Neuronal stem cell (in vitro differentiated cells): Measurements from ENCODE around the gene APOL3.

ENCODE experiments used
- DNase-seq: peaks from one replicate; pipeline ENCODE4 v3.0.0-alpha.2; 2013; ENCODE audit warnings: low spot score
- H2AFZ ChIP-seq: one replicate; pipeline ENCODE4 v1.6.1; 2013; ENCODE audit warnings: mild to moderate bottlenecking, low read length, inconsistent platforms
- H2AK5ac ChIP-seq: 2 replicates; pipeline ENCODE4 v1.6.1; 2013; ENCODE audit warnings: low read depth, mild to moderate bottlenecking, inconsistent platforms, low read length, moderate library complexity, mixed read lengths
- H2BK120ac ChIP-seq: 2 replicates; pipeline ENCODE4 v1.6.1; 2013; ENCODE audit warnings: low read depth, mild to moderate bottlenecking, inconsistent platforms, low read length, moderate library complexity, mixed read lengths
- H2BK12ac ChIP-seq: one replicate; pipeline ENCODE4 v1.6.1; 2013; ENCODE audit warnings: low read length, inconsistent platforms
- H2BK15ac ChIP-seq: 2 replicates; pipeline ENCODE4 v1.6.1; 2013; ENCODE audit warnings: mild to moderate bottlenecking, low read length, inconsistent platforms, mixed read lengths
- H2BK5ac ChIP-seq: one replicate; pipeline ENCODE4 v1.6.1; 2013; ENCODE audit warnings: inconsistent platforms, mild to moderate bottlenecking, low read length, moderate library complexity
- H3K14ac ChIP-seq: one replicate; pipeline ENCODE4 v1.6.1; 2013; ENCODE audit warnings: low read length, inconsistent platforms
- H3K18ac ChIP-seq: 2 replicates; pipeline ENCODE4 v1.6.1; 2013; ENCODE audit warnings: low read length, inconsistent platforms
- H3K23ac ChIP-seq: 2 replicates; pipeline ENCODE4 v1.6.1; 2013; ENCODE audit warnings: low read depth, mild to moderate bottlenecking, mixed read lengths, low read length, inconsistent platforms; ENCODE audit not compliant: poor library complexity
- H3K27ac ChIP-seq: replicated peaks from 3 replicates; pipeline ENCODE4 v1.5.1; 2013; ENCODE audit warnings: low read length, inconsistent platforms
- H3K27me3 ChIP-seq, 3 experiments: 2 replicates each; pipeline ENCODE4 v1.6.1; 2013; ENCODE audit warnings: low read length in 3 of 3, mild to moderate bottlenecking in 2 of 3, inconsistent platforms in 1 of 3, low read depth in 1 of 3, mixed read lengths in 1 of 3, moderate library complexity in 1 of 3; ENCODE audit not compliant: control insufficient read depth in 3 of 3, insufficient read depth in 3 of 3
- H3K36me3 ChIP-seq, 2 donors: replicated peaks in 1 of 2; 2 replicates each; pipeline ENCODE4 v1.6.1; 2013; ENCODE audit warnings: low read length in 2 of 2; ENCODE audit not compliant: control insufficient read depth in 2 of 2, insufficient read depth in 2 of 2
- H3K4ac ChIP-seq: 2 replicates; pipeline ENCODE4 v1.6.1; 2013; ENCODE audit warnings: inconsistent platforms, mild to moderate bottlenecking, low read length, moderate library complexity
- H3K4me1 ChIP-seq, 2 donors: 1 replicate in 1 of 2; 2 replicates in 1 of 2; pipeline ENCODE4 v1.6.1; 2013; ENCODE audit warnings: low read length in 2 of 2, low read depth in 1 of 2; ENCODE audit not compliant: control insufficient read depth in 2 of 2, insufficient read depth in 1 of 2
- H3K4me2 ChIP-seq: one replicate; pipeline ENCODE4 v1.6.1; 2013; ENCODE audit warnings: mild to moderate bottlenecking, low read length, inconsistent platforms; ENCODE audit not compliant: insufficient read depth, poor library complexity, severe bottlenecking
- H3K4me3 ChIP-seq, 2 donors: 2 replicates each; pipeline ENCODE4 v1.5.1; 2013; ENCODE audit warnings: low read length in 2 of 2, mild to moderate bottlenecking in 2 of 2, inconsistent platforms in 1 of 2, moderate library complexity in 1 of 2
- H3K79me1 ChIP-seq: one replicate; pipeline ENCODE4 v1.6.1; 2013; ENCODE audit warnings: low read depth, mild to moderate bottlenecking, inconsistent platforms, low read length, moderate library complexity
- H3K9ac ChIP-seq: one replicate; pipeline ENCODE4 v1.6.1; 2013; ENCODE audit warnings: mild to moderate bottlenecking, low read depth, low read length, inconsistent platforms; ENCODE audit not compliant: poor library complexity
- H3K9me3 ChIP-seq, 2 donors: replicated peaks in 1 of 2; 2 replicates each; pipeline versions ENCODE3 to v1.6.1; 2013; ENCODE audit warnings: low read length in 2 of 2, mild to moderate bottlenecking in 2 of 2, inconsistent platforms in 1 of 2, low read depth in 1 of 2, mixed read lengths in 1 of 2, moderate library complexity in 1 of 2; ENCODE audit not compliant: control insufficient read depth in 2 of 2, insufficient read depth in 1 of 2
- H4K8ac ChIP-seq: one replicate; pipeline ENCODE4 v1.6.1; 2013; ENCODE audit warnings: low read depth, mild to moderate bottlenecking, inconsistent platforms, low read length, moderate library complexity
- H4K91ac ChIP-seq: one replicate; pipeline ENCODE4 v1.6.1; 2013; ENCODE audit warnings: low read length, low read depth, mild to moderate bottlenecking, inconsistent platforms; ENCODE audit not compliant: poor library complexity
- WGBS, 2 donors: extraction: QIAGEN DNeasy Blood & Tissue Kit; methylation state at CpG; one replicate each; pipeline ENCODE4 v1.1.7; 2013; ENCODE audit warnings: missing lambda C conversion rate in 2 of 2, mixed read lengths in 1 of 2; ENCODE audit not compliant: insufficient read length in 2 of 2, insufficient replicate concordance in 1 of 2; ENCODE audit errors: extremely low coverage in 2 of 2; 5-methylcytosine and 5-hydroxymethylcytosine counted together

Gene APOL3

GRCh38 chr22:36129486-36130388 lies 30.8 kb downstream of the APOL3 start:
- Histone ChIP-seq H2AFZ (no peak overlapping the region), H2BK120ac (no peak overlapping the region), H2AK5ac (no peak overlapping the region), H3K4ac (no peak overlapping the region), H3K18ac (no peak overlapping the region), H4K8ac (no peak overlapping the region), H2BK5ac (no peak overlapping the region), H3K9me3 (no peaks in the 10 kb centered on the region), H3K79me1 (no peaks in the 10 kb centered on the region), H3K9ac (no peak overlapping the region), H3K4me1 (peaks cover 0 to 4% of the 10 kb centered on the region in 2 donors), H3K4me3 (no peak overlapping the region), H3K4me2 (no peak overlapping the region), H4K91ac (no peak overlapping the region), H3K14ac (no peak overlapping the region), H3K23ac (no peak overlapping the region), H3K27ac (no peak overlapping the region), H2BK12ac (no peak overlapping the region), H3K36me3 (no peaks in the 10 kb centered on the region), H2BK15ac (no peak overlapping the region), H3K27me3 (peaks cover 0 to 49% (median 0%) of the 10 kb centered on the region in 3 experiments)
- no CpG with 5 or more reads among the region's 14 CpGs for WGBS, 2 donors
- DNase-seq = no peak

- H3K27me3 ChIP-seq = peaks cover 0 to 50% (median 3%) of the 10 kb centered on the region in 3 experiments
- no peak overlapping the region for H2BK120ac ChIP-seq
- no peaks in the 10 kb centered on the region for H3K79me1 ChIP-seq
- no peak overlapping the region for H4K8ac ChIP-seq
- no peak overlapping the region for H2BK5ac ChIP-seq
- H2AFZ ChIP-seq = no peak overlapping the region
- peaks cover 0 to 4% of the 10 kb centered on the region in 2 donors for H3K4me1 ChIP-seq
- no CpG with 5 or more reads among the region's 9 CpGs for WGBS, 2 donors
- H3K18ac ChIP-seq = no peak overlapping the region
- no peaks in the 10 kb centered on the region for H3K9me3 ChIP-seq
- H4K91ac ChIP-seq = no peak overlapping the region
- no peaks in the 10 kb centered on the region for H3K36me3 ChIP-seq
- H2BK12ac ChIP-seq = no peak overlapping the region
- no peak overlapping the region for H3K4me2 ChIP-seq
- no peak for DNase-seq
- H3K14ac ChIP-seq = no peak overlapping the region
- H3K23ac ChIP-seq = no peak overlapping the region
- no peak overlapping the region for H2AK5ac ChIP-seq
- no peak overlapping the region for H3K4me3 ChIP-seq
- H3K4ac ChIP-seq = no peak overlapping the region
- no peak overlapping the region for H3K27ac ChIP-seq
- no peak overlapping the region for H2BK15ac ChIP-seq
- H3K9ac ChIP-seq = no peak overlapping the region
Measured at GRCh38 chr22:36129071-36129470, 31.5 kb downstream of the APOL3 start.

DNA sequence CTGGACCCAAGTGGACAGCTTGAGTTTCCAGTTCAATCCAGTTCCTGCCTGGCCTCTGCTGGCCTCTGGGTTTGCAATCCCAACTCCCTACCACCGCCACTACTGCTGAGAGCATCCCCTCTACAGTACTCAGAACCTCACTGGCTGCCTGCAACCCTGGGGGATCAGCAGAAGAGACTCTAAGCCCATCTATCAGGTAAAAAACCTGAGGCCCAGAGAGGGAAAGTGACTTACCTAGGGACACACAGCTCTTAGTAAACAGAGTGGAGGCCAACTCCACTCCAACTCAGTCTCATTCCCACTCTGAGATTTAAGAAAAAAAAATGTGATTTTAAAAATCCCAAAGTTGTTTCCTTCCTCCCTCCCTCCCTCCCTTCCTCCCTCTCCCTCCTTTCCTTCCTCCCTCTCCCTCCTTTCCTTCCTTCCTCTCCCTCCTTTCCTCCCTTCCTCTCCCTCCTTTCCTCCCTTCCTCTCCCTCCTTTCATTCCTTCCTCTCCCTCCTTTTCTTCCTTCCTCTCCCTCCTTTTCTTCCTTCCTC lies 34.5 kb downstream of the APOL3 start:
- no peak overlapping the region for H2AFZ ChIP-seq
- H3K36me3 ChIP-seq = no peaks in the 10 kb centered on the region
- H3K4me3 ChIP-seq = no peak overlapping the region
- no peak overlapping the region for H2BK15ac ChIP-seq
- H2BK12ac ChIP-seq = no peak overlapping the region
- H4K91ac ChIP-seq = no peak overlapping the region
- no peak overlapping the region for H3K9ac ChIP-seq
- no peak overlapping the region for H2AK5ac ChIP-seq
- H3K27me3 ChIP-seq = peaks cover 0 to 21% (median 3%) of the 10 kb centered on the region in 3 experiments
- H3K79me1 ChIP-seq = no peaks in the 10 kb centered on the region
- H3K4me1 ChIP-seq = peaks cover 0 to 1% of the 10 kb centered on the region in 2 donors
- H3K4ac ChIP-seq = no peak overlapping the region
- no peak overlapping the region for H3K18ac ChIP-seq
- H4K8ac ChIP-seq = no peak overlapping the region
- no peak for DNase-seq
- H3K4me2 ChIP-seq = no peak overlapping the region
- no peak overlapping the region for H3K27ac ChIP-seq
- WGBS, 2 donors = no CpG with 5 or more reads among the region's 1 CpG
- H2BK120ac ChIP-seq = no peak overlapping the region
- H3K14ac ChIP-seq = no peak overlapping the region
- H2BK5ac ChIP-seq = no peak overlapping the region
- H3K23ac ChIP-seq = no peak overlapping the region
- no peaks in the 10 kb centered on the region for H3K9me3 ChIP-seq

GRCh38 chr22:36125434-36125833 lies 35.1 kb downstream of the APOL3 start:
- Histone ChIP-seq H4K91ac (no peak overlapping the region), H3K23ac (no peak overlapping the region), H2AK5ac (no peak overlapping the region), H3K4ac (no peak overlapping the region), H3K9ac (no peak overlapping the region), H3K27me3 (peaks cover 0 to 15% (median 3%) of the 10 kb centered on the region in 3 experiments), H2AFZ (no peak overlapping the region), H3K27ac (no peak overlapping the region), H3K9me3 (no peaks in the 10 kb centered on the region), H3K4me3 (no peak overlapping the region), H2BK5ac (no peak overlapping the region), H3K14ac (no peak overlapping the region), H3K4me1 (peaks cover 0 to 1% of the 10 kb centered on the region in 2 donors), H4K8ac (no peak overlapping the region), H2BK120ac (no peak overlapping the region), H3K18ac (no peak overlapping the region), H3K79me1 (no peaks in the 10 kb centered on the region), H2BK12ac (no peak overlapping the region), H3K4me2 (no peak overlapping the region), H2BK15ac (no peak overlapping the region), H3K36me3 (no peaks in the 10 kb centered on the region)
- no peak for DNase-seq
- no CpG with 5 or more reads among the region's 6 CpGs for WGBS, 2 donors
